ENCODE results near the gene RGPD3. TPM values are rescaled to one million over a fixed set of nuclear protein-coding genes. Genes with fewer than 3 reads are reported as not detected.
"Not testable (repeated sequence)": the region's sequence is repeated elsewhere in the genome, so short reads cannot be mapped to it uniquely, and the experiment has no call there.

RGPD3 gene
- total and polyA plus RNA-seq, 9 donors, result 0.05 to 0.44 (median 0.13) TPM

- H3K36me3 ChIP-seq (ENCODE audit: control insufficient read depth, insufficient read depth, low read length); H3K9me3 ChIP-seq (replicated peaks; ENCODE audit: control insufficient read depth, low read depth, low read length); H3K27ac ChIP-seq (ENCODE audit: low read length); H3K4me3 ChIP-seq (ENCODE audit: low read length); H3K4me1 ChIP-seq (ENCODE audit: control insufficient read depth, insufficient read depth, low read length); DNase-seq; H3K27me3 ChIP-seq (ENCODE audit: control insufficient read depth, insufficient read depth, low read length): not testable (repeated sequence)
- no CpG with 5 or more reads among the region's 11 CpGs for WGBS (ENCODE audit: insufficient coverage)
These were observed 40.6 kb upstream of the RGPD3 start for GRCh38 chr2:106508660-106509373.

GRCh38 chr2:106506002-106506687 lies 37.9 kb upstream of the RGPD3 start:
- 100% methylated on average over 1 of the region's 9 CpGs for WGBS (ENCODE audit: insufficient coverage)
- DNase-seq; H3K9me3 ChIP-seq (replicated peaks; ENCODE audit: control insufficient read depth, low read depth, low read length); H3K4me1 ChIP-seq (ENCODE audit: control insufficient read depth, insufficient read depth, low read length); H3K4me3 ChIP-seq (ENCODE audit: low read length); H3K27ac ChIP-seq (ENCODE audit: low read length); H3K36me3 ChIP-seq (ENCODE audit: control insufficient read depth, insufficient read depth, low read length); H3K27me3 ChIP-seq (ENCODE audit: control insufficient read depth, insufficient read depth, low read length): not testable (repeated sequence)

- H3K9me3 ChIP-seq (replicated peaks; ENCODE audit: control insufficient read depth, low read depth, low read length); H3K27ac ChIP-seq (ENCODE audit: low read length); H3K36me3 ChIP-seq (ENCODE audit: control insufficient read depth, insufficient read depth, low read length); DNase-seq; H3K4me3 ChIP-seq (ENCODE audit: low read length); H3K27me3 ChIP-seq (ENCODE audit: control insufficient read depth, insufficient read depth, low read length); H3K4me1 ChIP-seq (ENCODE audit: control insufficient read depth, insufficient read depth, low read length): not testable (repeated sequence)
- 81% methylated on average over 3 of the region's 4 CpGs for WGBS (ENCODE audit: insufficient coverage)
These were observed 36.6 kb upstream of the RGPD3 start for GRCh38 chr2:106504787-106505186.

GRCh38 chr2:106504192-106504591 lies 36.0 kb upstream of the RGPD3 start:
- H3K9me3 ChIP-seq (replicated peaks; ENCODE audit: control insufficient read depth, low read depth, low read length); H3K27ac ChIP-seq (ENCODE audit: low read length); H3K4me1 ChIP-seq (ENCODE audit: control insufficient read depth, insufficient read depth, low read length); DNase-seq; H3K4me3 ChIP-seq (ENCODE audit: low read length); H3K27me3 ChIP-seq (ENCODE audit: control insufficient read depth, insufficient read depth, low read length); H3K36me3 ChIP-seq (ENCODE audit: control insufficient read depth, insufficient read depth, low read length): not testable (repeated sequence)
- WGBS (ENCODE audit: insufficient coverage), result 87% methylated on average over 3 of the region's 11 CpGs

- not testable (repeated sequence) for H3K27me3 ChIP-seq (ENCODE audit: control insufficient read depth, insufficient read depth, low read length)
- WGBS (ENCODE audit: insufficient coverage), result 80% methylated on average over 2 of the region's 8 CpGs
These were observed 34.1 kb upstream of the RGPD3 start for GRCh38 chr2:106502351-106502750.

GRCh38 chr2:106500350-106500749 lies 32.1 kb upstream of the RGPD3 start:
- no CpG with 5 or more reads among the region's 7 CpGs for WGBS (ENCODE audit: insufficient coverage)
- H3K36me3 ChIP-seq (ENCODE audit: control insufficient read depth, insufficient read depth, low read length), result not testable (repeated sequence)

More at GRCh38 chr2:106502351-106502750, 34.1 kb upstream of the RGPD3 start:
- not testable (repeated sequence) for H3K4me1 ChIP-seq (ENCODE audit: control insufficient read depth, insufficient read depth, low read length); DNase-seq; H3K9me3 ChIP-seq (replicated peaks; ENCODE audit: control insufficient read depth, low read depth, low read length); H3K27ac ChIP-seq (ENCODE audit: low read length); H3K4me3 ChIP-seq (ENCODE audit: low read length); H3K36me3 ChIP-seq (ENCODE audit: control insufficient read depth, insufficient read depth, low read length)

GRCh38 chr2:106498549-106498948 lies 30.3 kb upstream of the RGPD3 start:
- DNase-seq; H3K27me3 ChIP-seq (ENCODE audit: control insufficient read depth, insufficient read depth, low read length); H3K4me3 ChIP-seq (ENCODE audit: low read length); H3K4me1 ChIP-seq (ENCODE audit: control insufficient read depth, insufficient read depth, low read length); H3K36me3 ChIP-seq (ENCODE audit: control insufficient read depth, insufficient read depth, low read length); H3K27ac ChIP-seq (ENCODE audit: low read length); H3K9me3 ChIP-seq (replicated peaks; ENCODE audit: control insufficient read depth, low read depth, low read length): not testable (repeated sequence)
- WGBS (ENCODE audit: insufficient coverage), result no CpG with 5 or more reads among the region's 1 CpG

More at GRCh38 chr2:106500350-106500749, 32.1 kb upstream of the RGPD3 start:
- not testable (repeated sequence) for H3K27me3 ChIP-seq (ENCODE audit: control insufficient read depth, insufficient read depth, low read length); H3K27ac ChIP-seq (ENCODE audit: low read length); H3K4me1 ChIP-seq (ENCODE audit: control insufficient read depth, insufficient read depth, low read length); H3K4me3 ChIP-seq (ENCODE audit: low read length); H3K9me3 ChIP-seq (replicated peaks; ENCODE audit: control insufficient read depth, low read depth, low read length); DNase-seq

GRCh38 chr2:106492913-106493312 lies 24.7 kb upstream of the RGPD3 start:
- DNase-seq, result peak; percentile 56
- H3K27me3 ChIP-seq (ENCODE audit: control insufficient read depth, insufficient read depth, low read length), result not testable (repeated sequence)
- WGBS (ENCODE audit: insufficient coverage), result 47% methylated on average over 2 of the region's 6 CpGs

GRCh38 chr2:106492399-106492798 lies 24.2 kb upstream of the RGPD3 start:
- H3K27me3 ChIP-seq (ENCODE audit: control insufficient read depth, insufficient read depth, low read length); H3K36me3 ChIP-seq (ENCODE audit: control insufficient read depth, insufficient read depth, low read length); H3K4me1 ChIP-seq (ENCODE audit: control insufficient read depth, insufficient read depth, low read length); DNase-seq; H3K9me3 ChIP-seq (replicated peaks; ENCODE audit: control insufficient read depth, low read depth, low read length); H3K27ac ChIP-seq (ENCODE audit: low read length); H3K4me3 ChIP-seq (ENCODE audit: low read length): not testable (repeated sequence)
- 35% methylated on average over 3 of the region's 6 CpGs for WGBS (ENCODE audit: insufficient coverage)

More at GRCh38 chr2:106492913-106493312, 24.7 kb upstream of the RGPD3 start:
- H3K9me3 ChIP-seq (replicated peaks; ENCODE audit: control insufficient read depth, low read depth, low read length); H3K4me1 ChIP-seq (ENCODE audit: control insufficient read depth, insufficient read depth, low read length); H3K4me3 ChIP-seq (ENCODE audit: low read length); H3K36me3 ChIP-seq (ENCODE audit: control insufficient read depth, insufficient read depth, low read length); H3K27ac ChIP-seq (ENCODE audit: low read length): not testable (repeated sequence)

GRCh38 chr2:106489701-106490100 lies 21.5 kb upstream of the RGPD3 start:
- H3K9me3 ChIP-seq (replicated peaks; ENCODE audit: control insufficient read depth, low read depth, low read length); H3K27ac ChIP-seq (ENCODE audit: low read length); DNase-seq; H3K4me1 ChIP-seq (ENCODE audit: control insufficient read depth, insufficient read depth, low read length); H3K27me3 ChIP-seq (ENCODE audit: control insufficient read depth, insufficient read depth, low read length); H3K36me3 ChIP-seq (ENCODE audit: control insufficient read depth, insufficient read depth, low read length); H3K4me3 ChIP-seq (ENCODE audit: low read length): not testable (repeated sequence)
- WGBS (ENCODE audit: insufficient coverage), result 56% methylated on average over 3 of the region's 6 CpGs

Measured in muscle of leg (tissue), 11 donors.